Stimulated activated CD8-positive, alpha-beta memory T cell treated with anti-CD3 and anti-CD28 coated beads, Interleukin-4, amount 100 ng/mL, for 1 hour (primary cell): ENCODE results near the gene PWWP2B.
A peak's percentile ranks its signal among the peaks of the same experiment; 100 is the strongest.

Experiments
- DNase-seq, 2 donors: peaks; one replicate each; pipeline ENCODE4 v3.0.0-alpha.2; 2020; ENCODE audit warnings: low read depth in 2 of 2, low spot score in 1 of 2

The PWWP2B gene

GRCh38 chr10:132445516-132446194 is 48.7 kb downstream of the PWWP2B start:
- DNase-seq = no peak

GRCh38 chr10:132446195-132446581 is 49.2 kb downstream of the PWWP2B start:
- DNase-seq = no peak

GRCh38 chr10:132446661-132447445 is 49.9 kb downstream of the PWWP2B start:
- DNase-seq = peak in 1 of 2 donors; percentile 41

GRCh38 chr10:132447446-132448247 is 50.6 kb downstream of the PWWP2B start:
- peak; percentile 52 to 56 for DNase-seq

- DNase-seq = no peak
Observed at GRCh38 chr10:132448248-132448731, 51.3 kb downstream of the PWWP2B start.

GRCh38 chr10:132449051-132449810 is 52.2 kb downstream of the PWWP2B start:
- no peak for DNase-seq

- no peak for DNase-seq
Observed at GRCh38 chr10:132449811-132450181, 52.8 kb downstream of the PWWP2B start.

GRCh38 chr10:132450466-132450824 is 53.4 kb downstream of the PWWP2B start:
- no peak for DNase-seq

- no peak for DNase-seq
Observed at GRCh38 chr10:132450825-132451505, 54.0 kb downstream of the PWWP2B start.

- no peak for DNase-seq
Observed at GRCh38 chr10:132451506-132452215, 54.7 kb downstream of the PWWP2B start.

GRCh38 chr10:132452216-132452650 is 55.2 kb downstream of the PWWP2B start:
- no peak for DNase-seq

- DNase-seq = peak; percentile 82 to 87
Observed at GRCh38 chr10:132452651-132453469, 55.9 kb downstream of the PWWP2B start.

- no peak for DNase-seq
Observed at GRCh38 chr10:132453470-132453861, 56.5 kb downstream of the PWWP2B start.

GRCh38 chr10:132454296-132455198 is 57.5 kb downstream of the PWWP2B start:
- DNase-seq = no peak

GRCh38 chr10:132455441-132455971 is 58.5 kb downstream of the PWWP2B start:
- no peak for DNase-seq

GRCh38 chr10:132455986-132456847 is 59.2 kb downstream of the PWWP2B start:
- DNase-seq = no peak

- no peak for DNase-seq
Observed at GRCh38 chr10:132456881-132457280, 59.9 kb downstream of the PWWP2B start.
